NCI-H128 (cell line): ENCODE data around the gene BTBD19.
A peak's percentile ranks its signal among the peaks of the same experiment; 100 is the strongest.
"Not testable (repeated sequence)": the region's sequence is repeated elsewhere in the genome, so short reads cannot be mapped to it uniquely, and the experiment has no call there.

Source experiments
- DNase-seq: peaks from one replicate; lab custom pipeline; 2025; ENCODE audit not compliant: unreplicated experiment; lab: John Stamatoyannopoulos, UW

BTBD19 gene

GRCh38 chr1:44786841-44787426, 21.4 kb upstream of the BTBD19 start:
- DNase-seq, result no peak

DNA sequence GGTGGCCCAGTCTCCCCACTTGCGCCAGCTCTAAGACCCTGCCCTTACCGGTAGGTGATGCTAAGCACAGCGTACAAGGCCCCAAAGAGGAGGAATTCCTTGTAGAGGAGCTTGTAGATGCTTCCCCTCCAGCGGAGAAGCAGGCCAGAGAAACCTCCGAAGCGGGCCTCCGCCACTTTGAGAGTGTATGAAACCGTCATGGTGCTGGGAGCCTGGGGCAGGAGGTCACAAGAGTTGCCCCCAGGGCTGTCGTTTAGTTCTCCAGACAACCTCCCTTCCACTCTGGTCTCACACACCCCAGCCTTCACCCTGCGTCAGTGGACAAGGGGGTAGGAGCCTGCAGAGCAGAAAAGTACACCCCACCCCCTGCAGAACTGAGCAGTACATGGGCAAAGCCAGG, 20.8 kb upstream of the BTBD19 start:
- DNase-seq, result no peak

DNA sequence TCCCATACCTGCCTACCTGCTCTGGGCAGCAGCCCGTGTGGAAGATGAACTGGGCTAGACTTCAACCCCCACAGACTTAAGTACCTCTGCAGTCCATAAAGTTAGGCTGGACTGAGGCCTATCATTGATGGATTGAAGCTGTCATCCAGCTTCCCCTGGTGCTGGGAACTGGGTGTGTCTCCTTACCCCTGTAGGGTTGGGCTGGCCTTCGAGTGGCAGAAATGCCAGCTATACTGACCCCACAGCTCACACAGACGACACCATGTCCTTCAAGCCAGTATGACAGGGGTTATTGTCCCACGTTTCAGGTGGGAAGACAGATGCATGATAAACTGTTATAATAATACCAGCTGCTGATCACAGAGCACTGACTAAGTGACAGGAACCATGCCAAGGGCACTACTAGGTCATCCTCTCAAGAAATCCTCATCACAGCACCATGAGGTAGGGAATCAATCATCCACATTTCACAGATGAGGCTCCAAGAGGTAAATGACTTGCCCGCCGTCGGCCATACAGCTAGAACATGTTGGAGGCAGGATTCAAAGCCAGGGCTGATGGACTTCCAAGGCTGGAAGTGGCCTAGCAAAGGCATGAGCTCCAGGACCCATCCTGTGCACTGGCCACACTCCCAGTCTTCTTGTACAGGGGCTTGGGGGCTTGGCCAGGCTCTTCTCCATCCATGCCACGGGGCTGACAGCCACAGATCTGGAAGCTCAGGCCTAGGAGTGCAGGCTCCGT, 20.0 kb upstream of the BTBD19 start, which contains the start of gene BEST4:
TSS of gene BEST4 (minus strand) at position 51 of the 741 bp plus-strand sequence. CDS start 465 bp downstream, outside the sequence.
- no peak for DNase-seq

DNA sequence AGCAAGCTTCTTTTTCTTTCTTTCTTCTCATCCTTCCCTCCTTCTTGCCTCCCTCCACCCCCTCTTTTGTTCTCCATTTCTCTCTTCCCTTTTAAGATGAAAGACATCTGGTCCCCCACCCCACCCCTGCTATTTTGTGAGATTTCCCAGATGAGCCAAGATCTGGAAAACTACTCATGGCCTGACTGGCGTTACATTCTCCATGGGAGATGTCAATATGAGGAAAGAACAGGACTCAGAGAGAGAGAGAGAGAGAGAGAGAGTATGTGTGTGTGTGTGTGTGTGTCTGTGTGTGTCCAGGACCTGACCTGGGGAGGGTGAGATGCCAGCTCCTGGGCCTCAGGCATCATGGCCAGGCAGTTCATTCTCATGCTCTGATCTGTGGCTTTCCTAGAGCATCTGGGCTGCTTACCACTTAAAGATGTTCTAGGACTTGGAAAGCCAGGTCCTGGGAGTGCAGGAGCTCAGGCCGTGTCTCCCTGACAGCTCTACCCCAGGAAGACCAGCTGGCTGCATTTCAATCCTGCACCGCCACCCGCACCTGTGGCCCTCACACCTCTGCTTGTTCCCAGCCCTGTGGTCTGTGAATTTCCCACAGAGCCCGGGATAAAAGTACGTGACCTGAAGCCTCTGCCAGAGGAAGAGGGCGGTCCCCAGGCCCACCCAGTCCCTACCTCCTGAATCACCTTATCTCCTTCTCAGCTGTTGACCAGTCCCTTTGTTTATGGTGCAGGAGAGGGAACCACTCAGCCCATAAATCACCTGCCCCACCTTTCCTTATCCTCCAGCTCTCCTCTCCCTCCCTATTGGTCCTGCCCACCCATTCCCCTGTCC, 17.1 kb upstream of the BTBD19 start:
- DNase-seq, result no peak

DNA sequence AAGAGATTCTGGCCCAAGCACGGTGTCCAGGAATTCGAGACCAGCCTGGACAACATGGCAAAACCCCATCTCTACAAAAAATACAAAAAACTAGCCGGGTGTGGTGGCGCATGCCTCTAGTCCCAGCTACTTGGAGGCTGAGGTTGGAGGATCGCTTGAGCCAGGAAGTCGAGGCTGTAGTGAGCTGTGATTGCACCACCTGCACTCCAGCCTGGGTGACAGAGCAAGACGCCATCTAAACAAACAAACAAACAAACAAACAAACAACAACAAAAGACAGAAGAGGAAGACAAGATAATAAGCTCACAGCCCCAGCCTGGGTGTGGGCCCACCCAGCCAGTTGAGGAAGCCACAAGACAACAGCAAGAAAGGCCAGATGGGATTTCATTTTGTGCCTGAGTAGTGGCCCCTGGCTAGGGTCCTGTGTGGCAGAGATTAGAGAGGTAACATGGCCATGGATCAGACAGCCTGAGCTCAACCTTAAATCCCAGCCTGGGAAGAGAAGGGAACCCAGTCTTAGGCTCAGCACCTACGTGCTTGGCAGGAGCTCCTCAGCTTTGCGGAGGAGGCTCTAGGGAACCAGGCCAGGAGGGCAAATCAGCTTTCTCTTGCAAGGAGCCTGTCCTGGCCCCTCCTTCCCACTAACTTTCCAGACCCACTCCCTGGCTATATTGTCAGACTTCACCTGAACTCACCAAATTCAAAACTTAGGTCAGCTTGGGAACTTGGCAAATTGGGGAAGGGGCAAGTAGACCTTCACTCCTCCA, 15.4 kb upstream of the BTBD19 start:
- DNase-seq, result no peak

- DNase-seq, result not testable (repeated sequence)
Observed at GRCh38 chr1:44797886-44798285, 10.4 kb upstream of the BTBD19 start.

GRCh38 chr1:44798481-44799365, 9.6 kb upstream of the BTBD19 start:
- no peak for DNase-seq

DNA sequence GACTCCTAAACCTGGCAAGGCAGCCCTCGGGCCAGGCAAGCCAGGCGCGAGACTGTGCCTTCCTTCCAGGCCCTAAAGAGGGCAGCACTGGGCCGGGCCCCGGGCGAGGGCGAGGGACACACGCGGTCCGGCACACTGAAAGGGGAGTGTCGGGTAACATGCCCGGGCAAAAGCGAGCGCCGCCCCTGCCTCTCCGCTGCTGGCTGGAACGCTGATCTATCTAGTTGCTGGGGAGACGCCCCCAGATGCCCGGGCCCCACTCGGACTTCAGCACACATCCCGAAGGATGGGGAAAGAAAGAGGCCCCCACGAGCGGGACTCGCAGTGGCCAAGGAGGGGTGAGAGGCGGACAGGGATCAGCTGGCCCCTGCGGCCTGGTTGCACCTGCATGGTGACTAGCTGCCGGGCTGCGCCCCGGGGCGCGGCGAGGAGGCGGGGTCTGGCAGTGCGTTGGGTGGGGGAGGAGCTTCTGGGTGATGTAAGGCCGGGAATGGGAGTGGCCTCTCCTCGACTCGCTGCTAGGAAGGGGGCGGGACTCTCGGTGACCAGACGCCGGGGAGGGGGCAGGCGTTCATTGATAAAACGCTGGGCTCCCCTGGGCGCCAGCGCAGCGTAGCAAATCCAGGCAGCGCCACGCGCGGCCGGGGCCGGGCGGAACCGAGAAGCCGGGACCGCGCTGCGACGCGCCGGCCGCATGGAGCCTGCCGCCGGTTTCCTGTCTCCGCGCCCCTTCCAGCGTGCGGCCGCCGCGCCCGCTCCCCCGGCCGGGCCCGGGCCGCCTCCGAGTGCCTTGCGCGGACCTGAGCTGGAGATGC, 8.3 kb upstream of the BTBD19 start, which contains the start of gene PLK3:
TSS of gene PLK3 (plus strand) at position 608 of the 815 bp plus-strand sequence. CDS start at position 695, 87 bp downstream.
- DNase-seq, result peak; percentile 98

GRCh38 chr1:44801491-44802305, 6.6 kb upstream of the BTBD19 start:
- no peak for DNase-seq

GRCh38 chr1:44802306-44803061, 5.8 kb upstream of the BTBD19 start:
- DNase-seq, result no peak

- DNase-seq, result no peak
Observed at GRCh38 chr1:44803062-44803311, 5.3 kb upstream of the BTBD19 start.

- no peak for DNase-seq
Observed at GRCh38 chr1:44803312-44804095, 4.8 kb upstream of the BTBD19 start.

DNA sequence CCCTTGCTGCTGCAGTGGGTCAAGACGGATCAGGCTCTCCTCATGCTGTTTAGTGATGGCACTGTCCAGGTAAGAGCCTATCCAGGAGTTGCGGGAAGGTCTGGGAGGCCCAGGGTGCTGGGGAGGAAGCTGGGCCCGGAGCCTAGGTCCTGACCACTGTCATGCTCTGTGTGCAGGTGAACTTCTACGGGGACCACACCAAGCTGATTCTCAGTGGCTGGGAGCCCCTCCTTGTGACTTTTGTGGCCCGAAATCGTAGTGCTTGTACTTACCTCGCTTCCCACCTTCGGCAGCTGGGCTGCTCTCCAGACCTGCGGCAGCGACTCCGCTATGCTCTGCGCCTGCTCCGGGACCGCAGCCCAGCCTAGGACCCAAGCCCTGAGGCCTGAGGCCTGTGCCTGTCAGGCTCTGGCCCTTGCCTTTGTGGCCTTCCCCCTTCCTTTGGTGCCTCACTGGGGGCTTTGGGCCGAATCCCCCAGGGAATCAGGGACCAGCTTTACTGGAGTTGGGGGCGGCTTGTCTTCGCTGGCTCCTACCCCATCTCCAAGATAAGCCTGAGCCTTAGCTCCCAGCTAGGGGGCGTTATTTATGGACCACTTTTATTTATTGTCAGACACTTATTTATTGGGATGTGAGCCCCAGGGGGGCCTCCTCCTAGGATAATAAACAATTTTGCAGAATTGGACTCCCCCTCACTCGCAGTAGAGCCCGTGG, 2.9 kb upstream of the BTBD19 start:
- no peak for DNase-seq

GRCh38 chr1:44806025-44806703, 2.2 kb upstream of the BTBD19 start:
- DNase-seq, result no peak

DNA sequence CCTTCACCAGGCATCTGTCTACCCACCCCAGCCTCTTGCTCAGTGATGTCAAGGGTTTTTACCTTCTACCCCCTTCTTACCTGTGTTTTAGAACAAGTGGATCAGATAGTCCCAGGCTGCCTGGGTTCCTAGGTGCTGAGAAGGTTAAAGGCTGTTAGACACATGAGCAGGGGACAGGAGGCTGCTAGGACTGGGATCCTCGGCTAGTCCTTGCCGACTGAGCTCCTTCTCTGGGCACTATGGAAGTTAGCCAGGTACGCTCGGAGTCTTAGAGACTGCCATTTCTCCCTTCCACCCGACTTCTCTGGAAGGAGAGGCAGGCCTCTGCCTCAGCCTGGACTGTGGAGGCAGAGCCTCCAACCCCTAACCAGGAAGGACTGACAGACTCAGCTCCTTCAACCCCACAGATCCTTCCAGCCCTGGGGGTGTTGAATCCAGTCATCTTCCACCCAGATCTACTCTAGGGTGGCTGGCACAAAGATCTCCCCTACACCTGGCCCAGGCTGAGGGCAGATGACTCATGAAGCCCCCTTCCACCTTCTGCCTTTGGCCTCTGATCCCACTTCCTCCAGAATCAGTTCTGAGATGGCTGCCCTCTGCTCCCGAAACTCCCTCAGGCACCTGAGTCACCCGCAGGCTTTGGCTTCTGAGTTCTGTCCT, 1.5 kb upstream of the BTBD19 start, which contains the start of gene DYNLT4:
TSS of gene DYNLT4 (minus strand) at position 648 of the 660 bp plus-strand sequence. CDS start 683 bp downstream, outside the sequence.
- DNase-seq, result no peak
